LHCN-M2 (cell line): ENCODE measurements around the gene COL5A2. TPM values are rescaled to one million over a fixed set of nuclear protein-coding genes. Genes with fewer than 3 reads are reported as not detected.

Experiments used
- DNase-seq: peaks from one replicate; pipeline ENCODE4 v3.0.0-alpha.2; 2012; ENCODE audit warnings: low read depth
- total RNA-seq: library from RNA; depleted of rRNA; stranded (reverse); fragments of >200 nt; gene quantifications from 2 replicates; pipeline ENCODE4 v1.2.3, GENCODE V29; 2014

COL5A2 gene
- total RNA-seq, 1 experiment from 2014 or later: 187 TPM

DNA sequence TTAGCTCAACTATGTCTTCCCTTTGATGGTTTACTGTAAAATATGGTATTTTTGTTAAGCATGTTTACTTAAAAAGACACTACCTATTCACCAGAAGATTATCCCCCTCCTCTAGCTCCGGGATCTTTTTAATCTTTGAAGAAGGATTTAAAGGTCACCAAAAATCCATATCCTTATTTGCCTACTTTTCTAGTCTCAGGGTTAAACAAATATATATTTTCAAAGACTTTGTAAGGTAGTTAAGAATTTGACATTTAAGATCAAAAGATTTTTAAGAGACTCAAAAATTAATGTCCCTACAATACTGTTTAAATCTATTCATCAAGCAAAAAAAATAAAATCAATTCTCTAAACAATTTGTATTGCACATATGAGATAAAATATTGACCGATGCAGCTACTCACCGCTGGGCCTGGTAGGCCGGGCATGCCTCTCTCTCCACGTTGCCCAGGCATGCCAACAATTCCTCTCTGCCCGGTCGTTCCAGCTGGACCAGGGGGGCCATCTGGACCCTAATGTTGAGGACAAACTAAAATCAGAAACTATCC is 129.3 kb downstream of the COL5A2 start:
- no peak for DNase-seq

DNA sequence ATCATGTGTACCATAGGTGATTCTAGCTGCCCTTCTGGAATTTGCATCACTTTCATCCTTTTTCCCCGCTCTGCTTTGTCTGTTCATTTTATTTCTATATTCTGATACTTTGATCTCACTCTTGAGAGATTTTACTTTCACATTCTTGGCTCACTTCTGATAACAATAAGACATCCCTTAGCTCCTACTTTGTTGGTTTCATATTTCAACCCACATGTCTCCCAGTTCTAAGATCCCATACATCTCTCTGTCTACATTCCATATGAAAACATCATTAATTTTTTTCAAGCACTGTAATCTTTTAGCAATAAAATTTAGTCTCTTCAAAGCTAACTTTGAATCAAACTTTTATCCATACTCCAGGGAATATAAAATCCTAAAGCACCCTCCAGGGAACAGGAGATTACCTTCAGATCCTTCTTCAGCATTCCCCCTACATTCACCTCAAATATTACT is 129.8 kb downstream of the COL5A2 start:
- DNase-seq: no peak

GRCh38 chr2:189048189-189048588 is 131.4 kb downstream of the COL5A2 start:
- no peak for DNase-seq

DNA sequence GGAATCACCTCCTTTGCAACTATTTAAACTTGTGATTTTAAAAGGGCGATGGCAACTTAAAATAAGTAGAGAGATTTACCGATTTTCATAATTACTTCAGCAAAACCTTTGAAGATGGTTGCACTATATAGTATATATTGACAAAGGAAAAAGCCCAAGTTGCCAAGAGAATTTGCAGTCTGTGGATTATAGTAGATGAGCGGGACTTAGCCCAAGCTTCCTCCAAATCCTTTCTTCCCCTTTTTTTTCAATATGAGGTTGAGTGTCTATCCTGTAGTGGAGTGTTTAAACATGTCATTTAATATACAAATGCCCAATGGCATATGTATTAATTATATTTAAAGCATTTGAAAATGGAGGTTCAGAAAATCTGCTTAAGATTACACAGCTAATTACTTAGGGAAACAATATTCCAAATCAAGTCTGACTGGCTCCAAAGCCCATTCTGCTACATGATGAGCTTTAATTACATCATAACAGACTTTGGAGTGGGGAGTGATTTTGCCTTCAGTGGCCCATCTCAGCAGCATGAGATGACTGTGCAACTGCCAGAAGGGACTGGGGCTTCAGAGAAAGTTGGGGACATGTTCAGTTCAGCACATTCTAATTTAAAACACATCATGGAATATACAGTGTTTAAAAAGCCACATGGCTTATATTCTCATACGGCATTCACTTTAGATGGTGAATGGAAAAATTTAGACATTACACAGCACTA is 132.2 kb downstream of the COL5A2 start:
- DNase-seq: no peak

- DNase-seq: no peak
Measured at GRCh38 chr2:189046320-189046719, 133.2 kb downstream of the COL5A2 start.

- no peak for DNase-seq
Measured at GRCh38 chr2:189045836-189046235, 133.7 kb downstream of the COL5A2 start.

- DNase-seq: peak; percentile 55
Measured at GRCh38 chr2:189037518-189037917, 142.0 kb downstream of the COL5A2 start.

DNA sequence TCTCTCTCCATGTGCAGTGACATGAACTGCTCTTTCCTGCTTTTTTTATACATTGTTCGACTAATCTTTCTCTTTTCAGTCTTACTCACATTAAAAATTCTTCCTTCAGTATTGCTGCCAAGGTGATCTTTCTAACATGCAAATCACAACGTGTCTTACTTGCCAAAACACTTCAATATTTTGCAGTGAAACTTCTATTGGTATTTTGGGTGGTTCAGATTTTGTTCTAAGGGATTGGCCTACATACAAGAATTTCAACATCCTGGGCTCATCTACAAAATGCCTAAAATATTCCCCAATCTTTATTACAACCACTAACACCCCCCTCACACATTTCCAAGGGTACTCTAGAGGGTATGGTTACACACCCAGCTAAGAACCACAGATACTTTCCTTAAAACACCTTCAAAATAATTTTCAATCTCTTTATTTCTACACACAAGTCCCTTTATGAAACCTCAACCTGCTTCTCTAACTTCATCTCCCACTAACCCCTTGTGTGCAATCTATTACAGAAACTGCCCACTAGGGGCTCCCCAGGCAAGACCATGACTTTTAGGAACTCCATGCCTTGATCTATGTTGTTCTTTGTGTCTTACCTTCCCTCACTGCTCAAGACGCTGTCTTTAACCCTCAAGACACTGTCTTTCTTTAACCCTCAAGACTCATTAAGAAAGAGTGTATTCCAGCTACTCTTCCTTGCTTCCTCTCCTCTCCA is 154.5 kb downstream of the COL5A2 start:
- DNase-seq: no peak

GRCh38 chr2:189022492-189022891 is 157.1 kb downstream of the COL5A2 start:
- no peak for DNase-seq

- peak; percentile 62 for DNase-seq
Measured at GRCh38 chr2:189022053-189022481, 157.5 kb downstream of the COL5A2 start.

GRCh38 chr2:189020179-189020578 is 159.4 kb downstream of the COL5A2 start:
- DNase-seq: peak; percentile 52

DNA sequence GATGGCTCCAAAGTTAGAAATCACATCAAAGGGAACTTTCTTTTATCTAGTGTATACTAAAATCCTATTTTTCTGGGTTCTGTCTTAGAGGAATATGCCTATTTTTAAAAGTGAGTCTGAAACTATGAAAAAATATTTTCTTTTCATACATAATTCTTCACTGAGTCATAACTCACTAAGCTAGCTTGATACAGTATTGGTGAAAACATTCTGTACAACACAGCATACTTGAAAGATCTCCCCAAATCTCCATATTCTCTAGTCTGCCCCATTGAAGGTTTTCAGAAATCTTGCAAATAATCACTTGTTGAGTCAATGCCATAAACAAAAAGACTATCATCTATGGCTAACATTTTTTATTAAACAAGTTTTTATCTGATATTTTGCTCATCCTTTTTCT is 160.9 kb downstream of the COL5A2 start:
- peak; percentile 68 for DNase-seq

- DNase-seq: no peak
Measured at GRCh38 chr2:189016311-189016861, 163.2 kb downstream of the COL5A2 start.

GRCh38 chr2:189015359-189015758 is 164.2 kb downstream of the COL5A2 start:
- no peak for DNase-seq

- DNase-seq: no peak
Measured at GRCh38 chr2:189014449-189015138, 165.0 kb downstream of the COL5A2 start.

- no peak for DNase-seq
Measured at GRCh38 chr2:189013671-189014448, 165.7 kb downstream of the COL5A2 start.

DNA sequence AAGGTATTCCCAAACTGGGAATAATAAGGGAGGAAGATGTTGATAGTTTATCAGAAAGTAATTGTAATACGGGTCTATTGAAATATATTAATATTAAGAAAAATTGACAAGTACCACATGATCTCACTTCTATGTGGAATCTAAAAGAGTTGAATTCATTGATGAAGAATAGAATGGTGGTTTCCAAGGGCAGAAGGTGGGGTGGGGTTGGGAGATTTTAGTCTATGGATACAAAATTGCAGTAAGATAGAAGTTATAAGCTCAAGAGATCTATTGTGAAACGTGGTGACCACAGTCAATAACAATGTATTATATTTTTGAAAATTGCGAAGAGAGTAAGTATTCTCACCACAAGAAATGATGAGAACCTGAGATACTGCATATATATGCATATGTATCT is 166.5 kb downstream of the COL5A2 start:
- no peak for DNase-seq

DNA sequence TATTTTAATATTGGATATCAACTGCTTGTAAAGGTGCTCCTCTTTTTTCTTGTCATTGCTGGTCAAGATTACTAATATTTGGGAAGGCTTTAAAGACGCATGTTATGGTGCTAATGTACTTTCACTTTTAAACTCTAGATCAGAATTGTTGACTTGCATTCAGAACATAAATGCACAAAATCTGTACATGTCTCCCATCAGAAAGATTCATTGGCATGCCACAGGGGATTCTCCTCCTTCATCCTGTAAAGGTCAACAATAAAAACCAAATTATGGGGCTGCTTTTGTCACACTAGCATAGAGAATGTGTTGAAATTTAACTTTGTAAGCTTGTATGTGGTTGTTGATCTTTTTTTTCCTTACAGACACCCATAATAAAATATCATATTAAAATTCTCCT is 167.2 kb downstream of the COL5A2 start:
- DNase-seq: no peak

GRCh38 chr2:189010536-189010935 is 169.0 kb downstream of the COL5A2 start:
- DNase-seq: no peak

DNA sequence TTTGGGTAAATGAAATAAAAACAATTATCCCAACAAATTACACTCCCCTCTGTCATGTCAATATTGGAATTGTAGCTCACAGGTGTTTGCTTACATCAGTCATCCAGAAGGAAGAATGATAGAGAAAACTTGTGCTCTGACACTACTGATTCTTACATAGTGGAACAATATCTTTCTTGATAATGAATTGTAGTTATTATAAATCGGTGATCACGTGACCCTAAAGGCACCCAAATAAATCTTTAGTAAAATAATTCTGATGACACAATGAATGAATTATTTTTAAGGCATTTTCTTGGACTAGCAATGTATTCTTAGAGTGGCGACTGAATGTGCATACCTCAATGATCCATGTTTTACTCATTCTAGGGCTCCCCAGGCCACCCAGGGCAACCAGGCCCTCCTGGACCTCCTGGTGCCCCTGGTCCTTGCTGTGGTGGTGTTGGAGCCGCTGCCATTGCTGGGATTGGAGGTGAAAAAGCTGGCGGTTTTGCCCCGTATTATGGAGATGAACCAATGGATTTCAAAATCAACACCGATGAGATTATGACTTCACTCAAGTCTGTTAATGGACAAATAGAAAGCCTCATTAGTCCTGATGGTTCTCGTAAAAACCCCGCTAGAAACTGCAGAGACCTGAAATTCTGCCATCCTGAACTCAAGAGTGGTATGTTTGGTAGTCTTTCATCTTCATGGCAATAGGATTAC is 170.9 kb downstream of the COL5A2 start:
- no peak for DNase-seq
